MM.1S (cell line): ENCODE data around the gene APOBEC3C.

Experiments used
- EZH2 ChIP-seq: fragments of 300-600 bp; sonication (generic); optimal IDR thresholded peaks from 2 replicates; pipeline ENCODE3; 2017; ENCODE audit warnings: low read depth, mild to moderate bottlenecking, antibody characterized with exemption, low read length, mixed read lengths
- EZH2phosphoT487 ChIP-seq: fragments of 300-600 bp; sonication (generic); IDR thresholded peaks from 2 replicates; pipeline ENCODE4 v1.6.1; 2018; ENCODE audit warnings: antibody characterized with exemption, low read length
- TF ChIP-seq, protein P1 (sequence below): fragments of 300-600 bp; sonication (generic); IDR thresholded peaks from 2 replicates; pipeline ENCODE4 v1.5.1; 2016; ENCODE audit warnings: antibody characterized with exemption, low read length, mixed read lengths

GRCh38 chr22:38967451-38968450, 46.3 kb upstream of the APOBEC3C start:
- TF ChIP-seq, protein P1, sequence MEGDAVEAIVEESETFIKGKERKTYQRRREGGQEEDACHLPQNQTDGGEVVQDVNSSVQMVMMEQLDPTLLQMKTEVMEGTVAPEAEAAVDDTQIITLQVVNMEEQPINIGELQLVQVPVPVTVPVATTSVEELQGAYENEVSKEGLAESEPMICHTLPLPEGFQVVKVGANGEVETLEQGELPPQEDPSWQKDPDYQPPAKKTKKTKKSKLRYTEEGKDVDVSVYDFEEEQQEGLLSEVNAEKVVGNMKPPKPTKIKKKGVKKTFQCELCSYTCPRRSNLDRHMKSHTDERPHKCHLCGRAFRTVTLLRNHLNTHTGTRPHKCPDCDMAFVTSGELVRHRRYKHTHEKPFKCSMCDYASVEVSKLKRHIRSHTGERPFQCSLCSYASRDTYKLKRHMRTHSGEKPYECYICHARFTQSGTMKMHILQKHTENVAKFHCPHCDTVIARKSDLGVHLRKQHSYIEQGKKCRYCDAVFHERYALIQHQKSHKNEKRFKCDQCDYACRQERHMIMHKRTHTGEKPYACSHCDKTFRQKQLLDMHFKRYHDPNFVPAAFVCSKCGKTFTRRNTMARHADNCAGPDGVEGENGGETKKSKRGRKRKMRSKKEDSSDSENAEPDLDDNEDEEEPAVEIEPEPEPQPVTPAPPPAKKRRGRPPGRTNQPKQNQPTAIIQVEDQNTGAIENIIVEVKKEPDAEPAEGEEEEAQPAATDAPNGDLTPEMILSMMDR = no peak
- TF ChIP-seq EZH2 (no peak), EZH2phosphoT487 (no peak)
